Caco-2 (cell line): ENCODE data around the gene NAA15. TPM values are rescaled to one million over a fixed set of nuclear protein-coding genes. Genes with fewer than 3 reads are reported as not detected.

Experiments
- BruUV-seq: library from RNA; stranded (reverse); fragments of 400-500 nt; replicated peaks from 2 replicates; lab custom pipeline; 2021; lab: Mats Ljungman, UMichigan
- CTCF ChIA-PET: fragments of 300-600 bp; sonication (Branson Sonifier 250); formaldehyde crosslinking; loops from one replicate; lab custom pipeline; 2022; ENCODE audit warnings: antibody characterized with exemption; lab: Charles Lee
- POLR2A ChIA-PET: fragments of 300-600 bp; sonication (Branson Sonifier 250); formaldehyde crosslinking; loops from one replicate; lab custom pipeline; 2022; ENCODE audit warnings: antibody characterized with exemption; lab: Charles Lee
- DNase-seq, 2 experiments: peaks; one replicate each; pipeline versions ENCODE4 v3.0.0 to v3.0.0-alpha.2; 2020 to 2022
- H3K27me3 ChIP-seq: replicated peaks from 2 replicates; pipeline ENCODE4 v1.6.0; 2011; ENCODE audit warnings: low read length; ENCODE audit not compliant: control insufficient read depth, insufficient read depth
- H3K36me3 ChIP-seq: 2 replicates; pipeline ENCODE4 v1.5.1; 2011; ENCODE audit warnings: low read length; ENCODE audit not compliant: control insufficient read depth, insufficient read depth
- H3K4me1 ChIP-seq: fragments of 250-450 bp; sonication (Bioruptor Pico); 2 replicates; pipeline ENCODE4 v1.5.1; 2020; ENCODE audit warnings: mild to moderate bottlenecking
- H3K4me3 ChIP-seq: 2 replicates; pipeline ENCODE4 v1.5.1; 2011; ENCODE audit warnings: low read depth, mild to moderate bottlenecking, control low read depth, low read length
- H3K9me3 ChIP-seq: fragments of 250-450 bp; sonication (Bioruptor Pico); 2 replicates; pipeline ENCODE4 v1.5.1; 2020; ENCODE audit warnings: mild to moderate bottlenecking, moderate library complexity
- H3K27ac Mint-ChIP-seq: one replicate; pipeline ENCODE4 v1.8.0; 2022; ENCODE audit warnings: mixed read lengths; ENCODE audit not compliant: unreplicated experiment
- H3K27me3 Mint-ChIP-seq: one replicate; pipeline ENCODE4 v1.8.0; 2022; ENCODE audit warnings: mixed read lengths; ENCODE audit not compliant: insufficient read depth, unreplicated experiment
- H3K36me3 Mint-ChIP-seq: one replicate; pipeline ENCODE4 v1.8.0; 2022; ENCODE audit warnings: mild to moderate bottlenecking, mixed read lengths; ENCODE audit not compliant: insufficient read depth, unreplicated experiment
- H3K4me1 Mint-ChIP-seq: one replicate; pipeline ENCODE4 v1.8.0; 2022; ENCODE audit warnings: low read depth, mixed read lengths; ENCODE audit not compliant: unreplicated experiment
- H3K4me3 Mint-ChIP-seq: one replicate; pipeline ENCODE4 v1.8.0; 2022; ENCODE audit warnings: mild to moderate bottlenecking, moderate library complexity, mixed read lengths; ENCODE audit not compliant: unreplicated experiment
- H3K9me3 Mint-ChIP-seq: one replicate; pipeline ENCODE4 v1.8.0; 2022; ENCODE audit warnings: mixed read lengths; ENCODE audit not compliant: unreplicated experiment
- CTCF ChIP-seq, 2 experiments: fragments of 200-600 bp in 1 of 2; IDR thresholded peaks; 1 replicate in 1 of 2; 2 replicates in 1 of 2; pipeline versions ENCODE4 v1.5.1 to v1.8.0; 2011 to 2022; ENCODE audit warnings: antibody characterized with exemption in 1 of 2, control low read depth in 1 of 2, inconsistent platforms in 1 of 2, low read depth in 1 of 2, low read length in 1 of 2, mild to moderate bottlenecking in 1 of 2, moderate library complexity in 1 of 2; ENCODE audit not compliant: insufficient read depth in 1 of 2, severe bottlenecking in 1 of 2, unreplicated experiment in 1 of 2
- intact Hi-C: fragments of 100-400 bp; cut with micrococcal nuclease; formaldehyde crosslinking; loops from one replicate; pipeline ENCODE4 v1.10.0; 2022; ENCODE audit not compliant: unreplicated experiment
- total RNA-seq: library from RNA; stranded (reverse); gene quantifications from 2 replicates; pipeline ENCODE4 v1.2.3, GENCODE V29; 2022

Gene NAA15
- total RNA-seq, 1 experiment from 2014 or later, result 63.1 TPM

GRCh38 chr4:139374251-139374650, 72.9 kb downstream of the NAA15 start:
- H3K27me3 Mint-ChIP-seq, result no peaks in the 10 kb centered on the region
- H3K4me1 Mint-ChIP-seq, result no peaks in the 10 kb centered on the region
- peaks cover 71% of the 10 kb centered on the region for H3K36me3 Mint-ChIP-seq
- intact Hi-C loops, result no loop called here
- TF ChIP-seq CTCF (IDR thresholded peaks at IDR 0.05; ENCODE audit: insufficient read depth in 1 of 2, low read depth in 1 of 2, low read length in 1 of 2, severe bottlenecking in 1 of 2, unreplicated experiment in 1 of 2), result no peak
- no peak overlapping the region for H3K4me3 Mint-ChIP-seq
- Histone ChIP-seq H3K9me3 (no peaks in the 10 kb centered on the region), H3K4me1 (no peaks in the 10 kb centered on the region), H3K27me3 (no peaks in the 10 kb centered on the region), H3K36me3 (no peaks in the 10 kb centered on the region), H3K4me3 (no peak overlapping the region)
- BruUV-seq, result no TSS peak
- POLR2A ChIA-PET, result no interaction called here
- DNase-seq, result no peak
- no peak overlapping the region for H3K27ac Mint-ChIP-seq
- H3K9me3 Mint-ChIP-seq, result no peaks in the 10 kb centered on the region
- CTCF ChIA-PET, result no interaction called here

GRCh38 chr4:139386421-139386820, 85.1 kb downstream of the NAA15 start:
- BruUV-seq, result no TSS peak
- no peak overlapping the region for H3K4me3 ChIP-seq
- no peaks in the 10 kb centered on the region for H3K27me3 Mint-ChIP-seq
- H3K36me3 Mint-ChIP-seq, result peaks cover 46% of the 10 kb centered on the region
- CTCF ChIA-PET, result no interaction called here
- H3K4me3 Mint-ChIP-seq, result no peak overlapping the region
- no peaks in the 10 kb centered on the region for H3K9me3 Mint-ChIP-seq
- H3K4me1 Mint-ChIP-seq, result no peaks in the 10 kb centered on the region
- H3K36me3 ChIP-seq, result no peaks in the 10 kb centered on the region; the same call in 1 of the 2 replicates
- H3K4me1 ChIP-seq, result no peaks in the 10 kb centered on the region
- H3K27me3 ChIP-seq, result no peaks in the 10 kb centered on the region
- no peak for DNase-seq
- H3K9me3 ChIP-seq, result no peaks in the 10 kb centered on the region
- no peak overlapping the region for H3K27ac Mint-ChIP-seq
- intact Hi-C loops, result no loop called here
- no peak for TF ChIP-seq CTCF (IDR thresholded peaks at IDR 0.05; ENCODE audit: insufficient read depth in 1 of 2, low read depth in 1 of 2, low read length in 1 of 2, severe bottlenecking in 1 of 2, unreplicated experiment in 1 of 2)
- POLR2A ChIA-PET, result no interaction called here

- ChIA-PET CTCF (no interaction called here), POLR2A (no interaction called here)
- intact Hi-C loops, result no loop called here
- H3K4me1 Mint-ChIP-seq, result no peaks in the 10 kb centered on the region
- H3K27me3 Mint-ChIP-seq, result no peaks in the 10 kb centered on the region
- H3K27me3 ChIP-seq, result no peaks in the 10 kb centered on the region
- no peak for DNase-seq
- H3K27ac Mint-ChIP-seq, result no peak overlapping the region
- no TSS peak for BruUV-seq
- no peak for TF ChIP-seq CTCF (IDR thresholded peaks at IDR 0.05; ENCODE audit: insufficient read depth in 1 of 2, low read depth in 1 of 2, low read length in 1 of 2, severe bottlenecking in 1 of 2, unreplicated experiment in 1 of 2)
- no peaks in the 10 kb centered on the region; the same call in 1 of the 2 replicates for H3K36me3 ChIP-seq
- peaks cover 48% of the 10 kb centered on the region for H3K36me3 Mint-ChIP-seq
- no peaks in the 10 kb centered on the region for H3K9me3 Mint-ChIP-seq
- no peak overlapping the region for H3K4me3 Mint-ChIP-seq
- no peaks in the 10 kb centered on the region for H3K9me3 ChIP-seq
- H3K4me1 ChIP-seq, result no peaks in the 10 kb centered on the region
- H3K4me3 ChIP-seq, result no peak overlapping the region
Observed at GRCh38 chr4:139389102-139389501, 87.8 kb downstream of the NAA15 start.
